Sigmoid colon (tissue), 4 donors: ENCODE measurements around the gene ZNF581.

Experiments used
- EP300 ChIP-seq, 4 donors: sonication (generic); formaldehyde crosslinking; IDR thresholded peaks; one replicate each; pipeline ENCODE4 v1.6.1; 2017; ENCODE audit warnings: antibody characterized with exemption in 4 of 4
- POLR2AphosphoS5 ChIP-seq, 4 donors: sonication (generic); formaldehyde crosslinking; IDR thresholded peaks; one replicate each; pipeline ENCODE4 v1.6.1; 2017; ENCODE audit warnings: antibody characterized with exemption in 4 of 4
- TF ChIP-seq, protein P1 (sequence below), 4 experiments: fragments of 450-650 bp in 3 of 4; fragments of 200-600 bp in 1 of 4; IDR thresholded peaks; one replicate each; pipeline ENCODE4 v1.5.1; 2016 to 2019; ENCODE audit warnings: antibody characterized with exemption in 4 of 4, mild to moderate bottlenecking in 3 of 4, moderate library complexity in 2 of 4

DNA sequence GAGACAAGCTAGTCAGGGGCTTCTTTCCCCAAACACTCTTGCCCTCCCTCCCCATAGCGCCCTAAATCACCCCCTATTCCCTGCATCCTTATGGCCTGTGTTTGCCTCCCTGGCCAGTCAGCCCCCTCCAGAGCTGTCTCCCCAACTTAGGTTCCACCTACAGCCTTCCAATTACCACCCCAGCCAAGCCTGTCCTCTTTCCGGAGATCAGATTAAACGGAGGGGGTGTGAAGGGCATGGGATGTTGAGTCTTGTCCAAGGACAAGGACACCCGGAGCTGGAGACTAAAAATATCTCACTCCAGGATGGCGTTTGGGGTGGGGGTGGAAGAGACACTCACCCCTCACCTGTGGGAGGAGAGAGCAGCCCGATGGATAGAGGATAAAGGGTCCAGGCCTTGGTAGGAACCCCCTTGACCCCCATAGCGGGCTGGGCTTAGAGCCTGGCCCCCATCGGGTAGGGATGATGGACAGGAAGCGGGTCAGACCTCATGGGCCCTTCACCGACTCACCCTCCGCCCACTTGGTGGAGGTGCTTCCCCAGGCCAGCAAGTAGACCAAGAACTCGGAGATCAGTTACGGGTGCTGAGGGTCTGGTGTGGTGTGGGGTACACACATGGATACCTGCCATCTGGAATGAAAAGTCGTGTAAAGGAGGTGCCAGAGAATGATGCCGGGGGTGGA lies 32.0 kb upstream of the ZNF581 start:
- TF ChIP-seq, protein P1, sequence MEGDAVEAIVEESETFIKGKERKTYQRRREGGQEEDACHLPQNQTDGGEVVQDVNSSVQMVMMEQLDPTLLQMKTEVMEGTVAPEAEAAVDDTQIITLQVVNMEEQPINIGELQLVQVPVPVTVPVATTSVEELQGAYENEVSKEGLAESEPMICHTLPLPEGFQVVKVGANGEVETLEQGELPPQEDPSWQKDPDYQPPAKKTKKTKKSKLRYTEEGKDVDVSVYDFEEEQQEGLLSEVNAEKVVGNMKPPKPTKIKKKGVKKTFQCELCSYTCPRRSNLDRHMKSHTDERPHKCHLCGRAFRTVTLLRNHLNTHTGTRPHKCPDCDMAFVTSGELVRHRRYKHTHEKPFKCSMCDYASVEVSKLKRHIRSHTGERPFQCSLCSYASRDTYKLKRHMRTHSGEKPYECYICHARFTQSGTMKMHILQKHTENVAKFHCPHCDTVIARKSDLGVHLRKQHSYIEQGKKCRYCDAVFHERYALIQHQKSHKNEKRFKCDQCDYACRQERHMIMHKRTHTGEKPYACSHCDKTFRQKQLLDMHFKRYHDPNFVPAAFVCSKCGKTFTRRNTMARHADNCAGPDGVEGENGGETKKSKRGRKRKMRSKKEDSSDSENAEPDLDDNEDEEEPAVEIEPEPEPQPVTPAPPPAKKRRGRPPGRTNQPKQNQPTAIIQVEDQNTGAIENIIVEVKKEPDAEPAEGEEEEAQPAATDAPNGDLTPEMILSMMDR (IDR thresholded peaks at IDR 0.05) = no peak
- TF ChIP-seq EP300 (IDR thresholded peaks at IDR 0.05) (no peak), POLR2AphosphoS5 (IDR thresholded peaks at IDR 0.05) (no peak)
